WTC11 (cell line): ENCODE measurements around the gene MOSMO.

Experiments
- CTCF ChIP-seq: fragments of 200-600 bp; IDR thresholded peaks from 2 replicates; pipeline ENCODE4 v1.8.0; 2022; ENCODE audit warnings: antibody characterized with exemption
- ESRRA ChIP-seq: sonication (generic); formaldehyde crosslinking; IDR thresholded peaks from 2 replicates; pipeline ENCODE4 v1.8.1; 2022; ENCODE audit warnings: mild to moderate bottlenecking, missing genetic modification reagents, borderline replicate concordance
- FOXK1 ChIP-seq: sonication (generic); formaldehyde crosslinking; IDR thresholded peaks from 2 replicates; pipeline ENCODE4 v1.8.0; 2022; ENCODE audit warnings: mild to moderate bottlenecking, moderate library complexity, missing genetic modification reagents
- HMGXB4 ChIP-seq: sonication (generic); formaldehyde crosslinking; IDR thresholded peaks from 2 replicates; pipeline ENCODE4 v1.8.1; 2023; ENCODE audit warnings: mild to moderate bottlenecking, moderate library complexity, missing genetic modification reagents
- KAT7 ChIP-seq: sonication (generic); formaldehyde crosslinking; IDR thresholded peaks from 2 replicates; pipeline ENCODE4 v1.8.1; 2023; ENCODE audit warnings: missing genetic modification reagents, mild to moderate bottlenecking, borderline replicate concordance
- ZBTB21 ChIP-seq: sonication (generic); formaldehyde crosslinking; IDR thresholded peaks from 2 replicates; pipeline ENCODE4 v1.8.1; 2023; ENCODE audit warnings: mild to moderate bottlenecking, missing genetic modification reagents, borderline replicate concordance

- TF ChIP-seq ZBTB21 (CRISPR knock-in tag): no peak
- no peak for TF ChIP-seq CTCF
- no peak for TF ChIP-seq KAT7
- TF ChIP-seq HMGXB4 (CRISPR knock-in tag): no peak
- no peak for TF ChIP-seq ESRRA
- no peak for TF ChIP-seq FOXK1 (CRISPR knock-in tag)
Observed at GRCh38 chr16:22120440-22120839, 112.5 kb downstream of the MOSMO start.
